AG09309 (cell line): Measurements from ENCODE around the gene UBASH3B.
A peak's percentile ranks its signal among the peaks of the same experiment; 100 is the strongest.

ENCODE experiments used
- DNase-seq: peaks from one replicate; pipeline ENCODE4 v3.0.0-alpha.2; 2010; ENCODE audit warnings: low read depth
- H3K4me3 ChIP-seq: 2 replicates; pipeline ENCODE4 v1.5.1; 2011; ENCODE audit warnings: mild to moderate bottlenecking, low read depth, low read length, moderate library complexity; ENCODE audit not compliant: control insufficient read depth
- CTCF ChIP-seq: IDR thresholded peaks from 2 replicates; pipeline ENCODE4 v1.5.1; 2011; ENCODE audit warnings: mild to moderate bottlenecking, low read depth, low read length, inconsistent platforms; ENCODE audit not compliant: insufficient read depth, control insufficient read depth; ENCODE audit errors: missing control alignments

Gene UBASH3B

DNA sequence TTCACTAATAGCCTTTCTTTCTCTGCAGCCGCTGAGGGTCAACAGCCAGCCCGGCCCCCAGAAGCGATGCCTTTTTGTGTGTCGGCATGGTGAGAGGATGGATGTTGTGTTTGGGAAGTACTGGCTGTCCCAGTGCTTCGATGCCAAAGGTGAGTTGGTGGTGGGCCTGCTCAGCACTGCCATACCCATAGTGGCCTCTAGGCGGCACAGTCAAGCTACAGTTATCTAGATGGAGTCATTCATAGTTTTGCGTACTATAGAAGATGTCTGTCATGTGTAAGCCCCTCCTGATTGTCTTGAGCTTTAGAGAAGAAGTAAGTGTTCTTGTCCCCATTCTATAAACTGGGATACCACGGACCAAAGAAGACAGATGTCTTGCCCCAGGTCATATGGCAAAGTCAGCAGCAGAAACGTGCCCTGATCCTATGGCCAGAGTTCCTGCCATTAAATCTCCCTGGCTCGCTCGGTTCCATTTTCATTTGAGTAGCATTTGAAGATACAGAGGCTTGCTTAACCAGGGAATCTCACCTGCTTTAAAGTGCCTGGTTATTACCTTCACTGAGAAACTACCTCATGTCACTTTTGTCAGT is 140.7 kb downstream of the UBASH3B start:
- DNase-seq, result no peak
- no peak overlapping the region for H3K4me3 ChIP-seq
- TF ChIP-seq CTCF, result peak; percentile 92

DNA sequence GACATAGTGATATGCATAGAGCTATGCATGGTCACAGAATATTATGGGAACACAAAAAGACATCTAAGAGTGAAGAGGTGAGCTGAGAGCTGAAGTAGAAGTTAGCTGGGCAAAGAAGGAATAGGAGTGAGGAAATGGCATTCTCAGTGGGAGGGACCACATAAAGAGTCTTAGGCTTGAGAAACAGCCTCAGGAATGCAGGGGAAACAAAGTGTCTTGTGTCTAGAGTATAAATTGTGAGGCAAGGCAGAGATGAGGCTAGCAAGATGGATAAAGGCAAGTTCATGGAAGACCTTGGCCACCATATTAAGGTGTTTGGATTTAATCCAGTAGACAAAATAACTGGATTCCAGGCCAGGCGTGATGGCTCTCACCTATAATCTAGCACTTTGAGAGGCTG is 142.1 kb downstream of the UBASH3B start:
- H3K4me3 ChIP-seq, result no peak overlapping the region
- no peak for TF ChIP-seq CTCF
- no peak for DNase-seq

DNA sequence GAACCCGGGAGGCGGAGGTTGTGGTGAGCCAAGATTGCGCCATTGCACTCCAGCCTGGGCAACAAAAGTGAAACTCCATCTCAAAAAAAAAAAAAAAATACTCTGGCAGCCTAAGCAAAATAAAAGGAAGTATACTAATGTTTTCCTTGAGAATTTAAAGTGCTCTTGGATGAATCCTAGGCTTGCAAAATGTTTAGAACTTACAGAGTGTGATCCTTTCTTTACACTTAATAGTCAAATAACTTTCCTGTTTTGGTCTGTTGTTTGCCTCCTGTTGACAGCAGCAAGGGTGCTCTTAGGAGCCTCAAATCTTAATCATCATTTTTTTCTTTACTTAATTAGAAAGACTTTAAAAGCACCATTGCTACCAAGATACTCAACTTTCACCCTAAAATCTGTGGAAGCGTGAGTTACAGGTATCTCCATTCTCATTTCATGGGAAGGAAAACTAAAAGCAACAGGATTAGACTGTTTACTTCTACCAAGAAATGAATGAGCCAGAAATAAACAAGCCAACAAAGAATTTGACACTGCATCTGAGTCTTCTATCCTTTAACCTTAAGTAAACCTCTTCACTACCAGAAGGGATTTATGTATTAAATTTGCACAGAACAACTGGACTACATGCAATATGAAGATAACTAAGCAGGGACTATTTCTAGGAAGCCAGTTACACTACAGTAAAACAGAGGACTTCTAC is 144.0 kb downstream of the UBASH3B start:
- TF ChIP-seq CTCF, result no peak
- no peak for DNase-seq
- H3K4me3 ChIP-seq, result no peak overlapping the region

GRCh38 chr11:122802876-122803275 is 147.4 kb downstream of the UBASH3B start:
- no peak overlapping the region for H3K4me3 ChIP-seq
- no peak for DNase-seq
- TF ChIP-seq CTCF, result no peak

- DNase-seq, result peak; percentile 41
- no peak for TF ChIP-seq CTCF
- H3K4me3 ChIP-seq, result no peak overlapping the region
Observed at GRCh38 chr11:122803306-122803705, 147.8 kb downstream of the UBASH3B start.

- DNase-seq, result no peak
- no peak overlapping the region for H3K4me3 ChIP-seq
- no peak for TF ChIP-seq CTCF
Observed at GRCh38 chr11:122803716-122804115, 148.2 kb downstream of the UBASH3B start.
